PC-3 (cell line): ENCODE measurements around the gene ANAPC7. TPM values are rescaled to one million over a fixed set of nuclear protein-coding genes. Genes with fewer than 3 reads are reported as not detected.

Experiments used
- ATAC-seq: fragments of 200-7000 bp; cut with Tn5 transposase; 2 replicates; pipeline ENCODE4 v1.9.1; 2020; ENCODE audit warnings: mild to moderate bottlenecking, moderate library complexity
- BruUV-seq: library from RNA; stranded (reverse); fragments of 400-500 nt; replicated peaks from 2 replicates; lab custom pipeline; 2021; lab: Mats Ljungman, UMichigan
- CTCF ChIA-PET: fragments of 300-600 bp; sonication (Branson Sonifier 250); formaldehyde crosslinking; loops from one replicate; lab custom pipeline; 2022; ENCODE audit warnings: antibody characterized with exemption; lab: Charles Lee
- POLR2A ChIA-PET: fragments of 300-600 bp; sonication (Branson Sonifier 250); formaldehyde crosslinking; loops from one replicate; lab custom pipeline; 2022; ENCODE audit warnings: antibody characterized with exemption; ENCODE audit not compliant: unreplicated experiment; lab: Charles Lee
- DNase-seq: peaks from one replicate; pipeline ENCODE4 v3.0.0-alpha.2; 2015
- H2AFZ ChIP-seq: fragments of 300-600 bp; sonication (generic); 2 replicates; pipeline ENCODE4 v1.6.0; 2016; ENCODE audit warnings: antibody characterized with exemption, low read length
- H3F3A ChIP-seq: fragments of 300-600 bp; sonication (generic); one replicate; pipeline ENCODE4 v1.6.0; 2017; ENCODE audit warnings: antibody characterized with exemption, low read length, control low read depth, mild to moderate bottlenecking; ENCODE audit not compliant: unreplicated experiment
- H3K27ac ChIP-seq: fragments of 300-600 bp; sonication (generic); 2 replicates; pipeline ENCODE4 v1.5.1; 2016; ENCODE audit warnings: mild to moderate bottlenecking, low read length
- H3K27me3 ChIP-seq: fragments of 300-600 bp; sonication (generic); 2 replicates; pipeline ENCODE4 v1.6.1; 2016; ENCODE audit warnings: low read length, mixed read lengths
- H3K36me3 ChIP-seq: fragments of 300-600 bp; sonication (generic); 2 replicates; pipeline ENCODE4 v1.6.1; 2016; ENCODE audit warnings: low read depth, mixed run types, low read length, mixed read lengths
- H3K4me1 ChIP-seq: fragments of 300-600 bp; sonication (generic); 2 replicates; pipeline ENCODE4 v1.5.1; 2016; ENCODE audit warnings: low read length; ENCODE audit not compliant: insufficient read depth
- H3K4me2 ChIP-seq: fragments of 300-600 bp; sonication (generic); 2 replicates; pipeline ENCODE4 v1.6.0; 2016; ENCODE audit warnings: low read length
- H3K4me3 ChIP-seq: fragments of 300-600 bp; sonication (generic); 2 replicates; pipeline ENCODE4 v1.5.1; 2016; ENCODE audit warnings: mild to moderate bottlenecking, low read length, mixed read lengths
- H3K79me2 ChIP-seq: fragments of 300-600 bp; sonication (generic); 2 replicates; pipeline ENCODE4 v1.6.1; 2017; ENCODE audit warnings: low read length, mixed read lengths
- H3K9ac ChIP-seq: fragments of 300-600 bp; sonication (generic); 2 replicates; pipeline ENCODE4 v1.6.0; 2016; ENCODE audit warnings: mild to moderate bottlenecking, low read length
- H3K9me2 ChIP-seq: fragments of 300-600 bp; sonication (generic); replicated peaks from 2 replicates; pipeline ENCODE4 v1.6.1; 2016; ENCODE audit warnings: mixed run types, low read length, mixed read lengths
- H3K9me3 ChIP-seq: fragments of 300-600 bp; sonication (generic); 2 replicates; pipeline ENCODE4 v1.6.1; 2016; ENCODE audit warnings: low read length, mixed read lengths
- H4K20me1 ChIP-seq: fragments of 300-600 bp; sonication (generic); 2 replicates; pipeline ENCODE4 v1.6.1; 2016; ENCODE audit warnings: low read length, mixed read lengths
- EZH2 ChIP-seq: fragments of 300-600 bp; sonication (generic); IDR thresholded peaks from one replicate; pipeline ENCODE4 v1.6.1; 2017; ENCODE audit warnings: antibody characterized with exemption, mild to moderate bottlenecking, low read length; ENCODE audit not compliant: unreplicated experiment
- EZH2phosphoT487 ChIP-seq: fragments of 300-600 bp; sonication (generic); IDR thresholded peaks from 2 replicates; pipeline ENCODE4 v1.6.1; 2018; ENCODE audit warnings: mild to moderate bottlenecking, antibody characterized with exemption, low read length, borderline replicate concordance
- intact Hi-C: fragments of 100-400 bp; cut with micrococcal nuclease; formaldehyde crosslinking; loops from 2 replicates; pipeline ENCODE4 v1.9.0; 2023
- total RNA-seq: library from RNA; depleted of rRNA; stranded (reverse); fragments of >200 nt; gene quantifications from 2 replicates; pipeline ENCODE4 v1.2.3, GENCODE V29; 2014
- TF ChIP-seq, protein P1 (sequence below): fragments of 300-600 bp; sonication (generic); conservative IDR thresholded peaks from 2 replicates; pipeline ENCODE4 v1.5.1; 2017; ENCODE audit warnings: antibody characterized with exemption, low read depth, mild to moderate bottlenecking, low read length

The ANAPC7 gene
- total RNA-seq, 1 experiment from 2014 or later = 80.5 TPM

DNA sequence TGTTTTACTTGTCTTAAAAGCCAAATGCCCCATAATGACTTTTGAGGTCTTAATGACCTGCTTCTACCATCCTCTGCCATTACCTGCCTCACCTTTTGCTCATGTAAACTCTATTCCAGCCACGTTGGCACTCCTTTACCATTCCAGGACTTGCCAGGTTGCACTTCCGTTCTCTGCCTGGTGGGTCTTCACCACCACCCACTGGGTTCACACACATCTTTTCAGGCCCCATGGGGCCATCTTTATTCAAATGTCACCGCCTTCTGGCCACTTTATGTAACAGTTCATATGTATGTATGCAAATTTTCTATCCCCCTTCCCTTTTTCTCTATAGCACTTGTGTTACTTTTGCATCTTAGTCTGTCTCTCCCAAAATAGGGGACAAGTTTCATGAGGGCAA, 64.8 kb downstream of the ANAPC7 start:
- H3K27me3 ChIP-seq = no peaks in the 10 kb centered on the region
- H3K27ac ChIP-seq = peak overlapping the region; percentile 73
- ChIA-PET POLR2A (no interaction called here), CTCF (no interaction called here)
- no peaks in the 10 kb centered on the region for H3K9me2 ChIP-seq
- peak overlapping the region; percentile 18; the same call in 1 of the 2 replicates for H3K9ac ChIP-seq
- H3F3A ChIP-seq = peaks cover 8% of the 10 kb centered on the region
- H3K4me2 ChIP-seq = peak overlapping the region; percentile 12
- no TSS peak for BruUV-seq
- H2AFZ ChIP-seq = no peak overlapping the region
- DNase-seq (peak; percentile 25), ATAC-seq (peak; percentile 8; the same call in 1 of the 2 replicates)
- H3K79me2 ChIP-seq = peaks cover 4% of the 10 kb centered on the region; the same call in 1 of the 2 replicates
- H3K4me1 ChIP-seq = peaks cover 21% of the 10 kb centered on the region
- peaks cover 97% of the 10 kb centered on the region for H3K36me3 ChIP-seq
- H4K20me1 ChIP-seq = no peaks in the 10 kb centered on the region
- H3K9me3 ChIP-seq = no peaks in the 10 kb centered on the region
- H3K4me3 ChIP-seq = no peak overlapping the region
- intact Hi-C loops = loop anchor here (1.0 to 5.0 kb wide), 6 partner anchors 34 to 236 kb away; partner anchors contain the start of gene ATP2A2
- TF ChIP-seq EZH2 (no peak), EZH2phosphoT487 (no peak)
- TF ChIP-seq, protein P1, sequence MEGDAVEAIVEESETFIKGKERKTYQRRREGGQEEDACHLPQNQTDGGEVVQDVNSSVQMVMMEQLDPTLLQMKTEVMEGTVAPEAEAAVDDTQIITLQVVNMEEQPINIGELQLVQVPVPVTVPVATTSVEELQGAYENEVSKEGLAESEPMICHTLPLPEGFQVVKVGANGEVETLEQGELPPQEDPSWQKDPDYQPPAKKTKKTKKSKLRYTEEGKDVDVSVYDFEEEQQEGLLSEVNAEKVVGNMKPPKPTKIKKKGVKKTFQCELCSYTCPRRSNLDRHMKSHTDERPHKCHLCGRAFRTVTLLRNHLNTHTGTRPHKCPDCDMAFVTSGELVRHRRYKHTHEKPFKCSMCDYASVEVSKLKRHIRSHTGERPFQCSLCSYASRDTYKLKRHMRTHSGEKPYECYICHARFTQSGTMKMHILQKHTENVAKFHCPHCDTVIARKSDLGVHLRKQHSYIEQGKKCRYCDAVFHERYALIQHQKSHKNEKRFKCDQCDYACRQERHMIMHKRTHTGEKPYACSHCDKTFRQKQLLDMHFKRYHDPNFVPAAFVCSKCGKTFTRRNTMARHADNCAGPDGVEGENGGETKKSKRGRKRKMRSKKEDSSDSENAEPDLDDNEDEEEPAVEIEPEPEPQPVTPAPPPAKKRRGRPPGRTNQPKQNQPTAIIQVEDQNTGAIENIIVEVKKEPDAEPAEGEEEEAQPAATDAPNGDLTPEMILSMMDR = peak; percentile 61

DNA sequence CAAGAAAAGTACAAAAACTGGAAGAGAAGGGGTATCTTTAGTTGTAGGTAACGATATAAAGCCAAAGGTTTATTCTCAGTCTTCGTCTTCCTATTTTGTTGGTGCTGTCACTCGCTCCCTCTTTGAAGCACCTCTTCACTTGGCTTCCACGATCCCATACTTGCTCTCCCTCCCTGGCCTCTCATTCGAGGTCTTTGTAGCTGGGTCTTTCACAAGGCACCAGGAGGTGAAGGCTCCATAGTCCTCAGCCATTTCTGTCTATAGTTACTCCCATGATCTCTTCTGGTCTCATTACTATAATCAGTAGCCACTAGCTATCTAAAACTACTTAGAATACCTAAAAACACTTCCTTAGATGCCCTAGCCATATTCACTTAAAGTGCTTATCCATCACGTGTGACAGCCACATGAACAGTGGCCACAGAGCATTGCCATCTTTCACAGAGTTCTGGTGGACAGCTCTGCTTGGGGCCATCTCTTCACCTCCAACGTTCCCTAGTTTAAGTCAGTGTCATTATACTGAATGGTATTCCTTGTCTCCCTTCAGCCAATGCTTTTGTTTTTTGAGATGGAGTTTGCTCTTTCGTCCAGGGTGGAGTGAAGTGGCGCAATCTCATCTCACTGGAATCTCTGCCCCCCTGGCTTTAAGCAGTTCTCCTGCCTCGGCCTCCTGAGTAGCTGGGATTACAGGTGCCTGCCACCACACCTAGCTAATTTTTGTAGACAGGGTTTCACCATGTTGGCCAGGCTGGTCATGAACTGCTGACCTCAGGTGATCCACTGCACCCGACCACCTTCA, 65.4 kb downstream of the ANAPC7 start:
- intact Hi-C loops = loop anchor here (2.0 to 5.0 kb wide), 3 partner anchors 57 to 236 kb away; partner anchors contain the start of gene ATP2A2
- BruUV-seq = no TSS peak
- H3K4me1 ChIP-seq = peaks cover 17% of the 10 kb centered on the region

More for the DNA sequence above, 65.4 kb downstream of the ANAPC7 start:
- peaks cover 4% of the 10 kb centered on the region; the same call in 1 of the 2 replicates for H3K79me2 ChIP-seq
- H3K27me3 ChIP-seq = no peaks in the 10 kb centered on the region
- no peaks in the 10 kb centered on the region for H4K20me1 ChIP-seq
- ChIA-PET POLR2A (no interaction called here), CTCF (no interaction called here)
- peaks cover 8% of the 10 kb centered on the region for H3F3A ChIP-seq
- no peak overlapping the region for H3K9ac ChIP-seq
- no peaks in the 10 kb centered on the region for H3K9me3 ChIP-seq
- peak overlapping the region; percentile 73; the same call in 1 of the 2 replicates for H3K27ac ChIP-seq
- H2AFZ ChIP-seq = no peak overlapping the region
- DNase-seq = peak; percentile 1
- H3K4me3 ChIP-seq = no peak overlapping the region
- ATAC-seq = no peak
- H3K36me3 ChIP-seq = peaks cover 97% of the 10 kb centered on the region
- H3K9me2 ChIP-seq = no peaks in the 10 kb centered on the region
- H3K4me2 ChIP-seq = no peak overlapping the region
- no peak for TF ChIP-seq EZH2phosphoT487
- TF ChIP-seq, protein P1 = no peak
- TF ChIP-seq EZH2 = no peak
